Measurements from ENCODE around the gene KRT12. TPM values are rescaled to one million over a fixed set of nuclear protein-coding genes. Genes with fewer than 3 reads are reported as not detected.
"Not testable (repeated sequence)": the region's sequence is repeated elsewhere in the genome, so short reads cannot be mapped to it uniquely, and the experiment has no call there.

KRT12 gene
- total RNA-seq, 2 experiments from 2014 or later: not detected

GRCh38 chr17:40821536-40821935 lies 45.5 kb downstream of the KRT12 start:
- intact Hi-C loops (cut with DNase I, micrococcal nuclease): no loop called here
- Mint-ChIP-seq H3K27ac (no peak overlapping the region), H3K9me3 (ENCODE audit: low read depth) (no peaks in the 10 kb centered on the region), H3K4me3 (no peak overlapping the region), H3K27me3 (peaks cover 2% of the 10 kb centered on the region), H3K36me3 (ENCODE audit: low read depth) (peaks cover 27% of the 10 kb centered on the region), H3K4me1 (peaks cover 27% of the 10 kb centered on the region)
- ChIA-PET POLR2A (interaction anchor here (0.6 kb wide), 1 partner anchor 108 kb away, joined by 3 read pairs; no protein-coding TSS in a partner anchor), CTCF (interaction anchor here (1.0 kb wide), 1 partner anchor 11 kb away, joined by 4 read pairs; no protein-coding TSS in a partner anchor)
- ATAC-seq: no peak
- no peak for DNase-seq

- Mint-ChIP-seq H3K9me3 (ENCODE audit: low read depth) (no peaks in the 10 kb centered on the region), H3K4me1 (peaks cover 27% of the 10 kb centered on the region), H3K27me3 (no peaks in the 10 kb centered on the region), H3K4me3 (peak overlapping the region; percentile 95), H3K27ac (no peak overlapping the region), H3K36me3 (ENCODE audit: low read depth) (peaks cover 28% of the 10 kb centered on the region)
- ChIA-PET CTCF (interaction anchor here (0.9 to 1.5 kb wide), 4 partner anchors 15 to 842 kb away, joined by 3 read pairs; no protein-coding TSS in a partner anchor), POLR2A (interaction anchor here (2.4 kb wide), 1 partner anchor 259 kb away, joined by 10 read pairs; no protein-coding TSS in a partner anchor)
- intact Hi-C loops (cut with DNase I, micrococcal nuclease): no loop called here
- DNase-seq (peak; percentile 30), ATAC-seq (no peak)
These were observed 46.7 kb downstream of the KRT12 start for GRCh38 chr17:40820228-40820838.

- Mint-ChIP-seq H3K9me3 (ENCODE audit: low read depth) (no peaks in the 10 kb centered on the region), H3K27me3 (no peaks in the 10 kb centered on the region), H3K4me3 (peak overlapping the region; percentile 95), H3K36me3 (ENCODE audit: low read depth) (peaks cover 28% of the 10 kb centered on the region), H3K4me1 (peaks cover 25% of the 10 kb centered on the region), H3K27ac (peak overlapping the region; percentile 81)
- intact Hi-C loops (cut with DNase I, micrococcal nuclease): loop anchor here (1.0 to 5.0 kb wide), 8 partner anchors 172 to 1098 kb away; partner anchors contain the start of genes ACLY (in 1 of the 2), EIF1 (in 1 of the 2), GJD3 (in 1 of the 2) and SMARCE1 (in 1 of the 2)
- POLR2A ChIA-PET: interaction anchor here (0.7 to 2.4 kb wide), 4 partner anchors 69 to 869 kb away, joined by 3 to 10 read pairs (median 6); partner anchors contain the start of gene EIF1
- DNase-seq: no peak
- ATAC-seq: no peak
- CTCF ChIA-PET: interaction anchor here (0.5 to 1.5 kb wide), 8 partner anchors 11 to 843 kb away, joined by 3 to 9 read pairs (median 3); no protein-coding TSS in a partner anchor
These were observed 47.4 kb downstream of the KRT12 start for GRCh38 chr17:40819528-40820125.

- intact Hi-C loops (cut with DNase I, micrococcal nuclease): loop anchor here (1.0 to 5.0 kb wide), 8 partner anchors 172 to 1098 kb away; partner anchors contain the start of genes ACLY (in 1 of the 2), EIF1 (in 1 of the 2), GJD3 (in 1 of the 2) and SMARCE1 (in 1 of the 2)
- CTCF ChIA-PET: interaction anchor here (0.5 to 1.5 kb wide), 15 partner anchors 9 to 1200 kb away, joined by 3 to 9 read pairs (median 3); partner anchors contain the start of gene PSMD3
- Mint-ChIP-seq H3K9me3 (ENCODE audit: low read depth) (no peaks in the 10 kb centered on the region), H3K36me3 (ENCODE audit: low read depth) (peaks cover 28% of the 10 kb centered on the region), H3K27me3 (peaks cover 1% of the 10 kb centered on the region), H3K4me3 (peak overlapping the region; percentile 95), H3K27ac (peak overlapping the region; percentile 97), H3K4me1 (peaks cover 25% of the 10 kb centered on the region)
- DNase-seq (peak; percentile 91), ATAC-seq (peak; percentile 84)
- POLR2A ChIA-PET: interaction anchor here (0.7 to 2.4 kb wide), 7 partner anchors 68 to 870 kb away, joined by 3 to 10 read pairs (median 4); partner anchors contain the start of genes EIF1 and TOP2A
These were observed 48.1 kb downstream of the KRT12 start for GRCh38 chr17:40818733-40819527.

GRCh38 chr17:40818343-40818732 lies 48.7 kb downstream of the KRT12 start:
- H3K4me3 Mint-ChIP-seq: peak overlapping the region; percentile 95
- H3K9me3 Mint-ChIP-seq (ENCODE audit: low read depth): no peaks in the 10 kb centered on the region
- intact Hi-C loops (cut with DNase I, micrococcal nuclease): loop anchor here (2.0 to 5.0 kb wide), 7 partner anchors 256 to 1099 kb away; partner anchors contain the start of genes ACLY (in 1 of the 2), EIF1 (in 1 of the 2) and GJD3 (in 1 of the 2)
- peaks cover 4% of the 10 kb centered on the region for H3K27me3 Mint-ChIP-seq
- no peak for ATAC-seq
- POLR2A ChIA-PET: interaction anchor here (0.7 to 2.4 kb wide), 5 partner anchors 255 to 871 kb away, joined by 3 to 10 read pairs (median 4); partner anchors contain the start of genes EIF1 and TOP2A
- peaks cover 26% of the 10 kb centered on the region for H3K36me3 Mint-ChIP-seq (ENCODE audit: low read depth)
- H3K4me1 Mint-ChIP-seq: peaks cover 24% of the 10 kb centered on the region
- peak overlapping the region; percentile 97 for H3K27ac Mint-ChIP-seq
- DNase-seq: peak; percentile 26
- CTCF ChIA-PET: interaction anchor here (0.6 to 1.5 kb wide), 11 partner anchors 10 to 850 kb away, joined by 3 to 9 read pairs (median 3); partner anchors contain the start of gene PSMD3

- peak overlapping the region; percentile 61 for H3K27ac Mint-ChIP-seq
- H3K9me3 Mint-ChIP-seq (ENCODE audit: low read depth): no peaks in the 10 kb centered on the region
- CTCF ChIA-PET: interaction anchor here (0.9 to 1.0 kb wide), 2 partner anchors 11 to 12 kb away, joined by 3 read pairs; no protein-coding TSS in a partner anchor
- peak overlapping the region; percentile 95 for H3K4me3 Mint-ChIP-seq
- peaks cover 23% of the 10 kb centered on the region for H3K36me3 Mint-ChIP-seq (ENCODE audit: low read depth)
- H3K27me3 Mint-ChIP-seq: peaks cover 8% of the 10 kb centered on the region
- no peak for DNase-seq
- H3K4me1 Mint-ChIP-seq: peaks cover 24% of the 10 kb centered on the region
- no peak for ATAC-seq
- intact Hi-C loops (cut with DNase I, micrococcal nuclease): loop anchor here in 1 of 2 experiments (5.0 kb wide), 2 partner anchors 455 to 1100 kb away; partner anchors contain the start of genes ACLY and GJD3
- POLR2A ChIA-PET: no interaction called here
These were observed 49.8 kb downstream of the KRT12 start for GRCh38 chr17:40817103-40817682.

- H3K36me3 Mint-ChIP-seq (ENCODE audit: low read depth): peaks cover 18% of the 10 kb centered on the region
- H3K27me3 Mint-ChIP-seq: peaks cover 13% of the 10 kb centered on the region
- POLR2A ChIA-PET: no interaction called here
- DNase-seq (no peak), ATAC-seq (no peak)
- H3K4me1 Mint-ChIP-seq: peaks cover 24% of the 10 kb centered on the region
- no peak overlapping the region for H3K27ac Mint-ChIP-seq
- H3K9me3 Mint-ChIP-seq (ENCODE audit: low read depth): no peaks in the 10 kb centered on the region
- no peak overlapping the region for H3K4me3 Mint-ChIP-seq
- CTCF ChIA-PET: interaction anchor here (1.0 kb wide), 1 partner anchor 10 kb away, joined by 3 read pairs; no protein-coding TSS in a partner anchor
- intact Hi-C loops (cut with DNase I, micrococcal nuclease): loop anchor here in 1 of 2 experiments (5.0 kb wide), 2 partner anchors 454 to 1101 kb away; partner anchors contain the start of genes ACLY and GJD3
These were observed 50.5 kb downstream of the KRT12 start for GRCh38 chr17:40816569-40816968.

GRCh38 chr17:40815381-40815780 lies 51.6 kb downstream of the KRT12 start:
- no peaks in the 10 kb centered on the region for H3K9me3 Mint-ChIP-seq (ENCODE audit: low read depth)
- ATAC-seq: no peak
- ChIA-PET CTCF (interaction anchor here (0.6 to 1.2 kb wide), 4 partner anchors 10 to 734 kb away, joined by 3 to 4 read pairs (median 3); no protein-coding TSS in a partner anchor), POLR2A (no interaction called here)
- H3K4me3 Mint-ChIP-seq: no peak overlapping the region
- intact Hi-C loops (cut with DNase I, micrococcal nuclease): loop anchor here in 1 of 2 experiments (5.0 kb wide), 2 partner anchors 453 to 1102 kb away; partner anchors contain the start of genes ACLY and GJD3
- H3K4me1 Mint-ChIP-seq: peaks cover 21% of the 10 kb centered on the region
- H3K36me3 Mint-ChIP-seq (ENCODE audit: low read depth): peaks cover 18% of the 10 kb centered on the region
- peaks cover 19% of the 10 kb centered on the region for H3K27me3 Mint-ChIP-seq
- no peak overlapping the region for H3K27ac Mint-ChIP-seq
- no peak for DNase-seq

- POLR2A ChIA-PET; H3K27ac Mint-ChIP-seq; H3K9me3 Mint-ChIP-seq (ENCODE audit: low read depth); H3K4me3 Mint-ChIP-seq; DNase-seq; ATAC-seq: not testable (repeated sequence)
- H3K36me3 Mint-ChIP-seq (ENCODE audit: low read depth): peaks cover 17% of the 10 kb centered on the region
- CTCF ChIA-PET: interaction anchor here (0.6 to 1.1 kb wide), 3 partner anchors 9 to 735 kb away, joined by 3 to 4 read pairs (median 3); no protein-coding TSS in a partner anchor
- peaks cover 14% of the 10 kb centered on the region for H3K4me1 Mint-ChIP-seq
- intact Hi-C loops (cut with DNase I, micrococcal nuclease): loop anchor here in 1 of 2 experiments (5.0 kb wide), 2 partner anchors 452 to 1103 kb away; partner anchors contain the start of genes ACLY and GJD3
- H3K27me3 Mint-ChIP-seq: peaks cover 26% of the 10 kb centered on the region
These were observed 52.4 kb downstream of the KRT12 start for GRCh38 chr17:40814657-40815056.

- intact Hi-C loops (cut with DNase I, micrococcal nuclease): no loop called here
- peaks cover 9% of the 10 kb centered on the region for H3K4me1 Mint-ChIP-seq
- ChIA-PET CTCF (no interaction called here), POLR2A (no interaction called here)
- ATAC-seq (no peak), DNase-seq (no peak)
- H3K4me3 Mint-ChIP-seq: no peak overlapping the region
- H3K9me3 Mint-ChIP-seq (ENCODE audit: low read depth): no peaks in the 10 kb centered on the region
- H3K27me3 Mint-ChIP-seq: peaks cover 31% of the 10 kb centered on the region
- peaks cover 17% of the 10 kb centered on the region for H3K36me3 Mint-ChIP-seq (ENCODE audit: low read depth)
- no peak overlapping the region for H3K27ac Mint-ChIP-seq
These were observed 53.2 kb downstream of the KRT12 start for GRCh38 chr17:40813804-40814203.

Measured in activated CD4-positive, alpha-beta T cell treated with anti-CD3 and anti-CD28 coated beads for 36 hours (primary cell).